Naive thymus-derived CD8-positive, alpha-beta T cell (primary cell): ENCODE measurements around the gene PRDM2. TPM values are rescaled to one million over a fixed set of nuclear protein-coding genes. Genes with fewer than 3 reads are reported as not detected.

Experiments
- ATAC-seq, 2 donors: fragments of 150-1000 bp; cut with Tn5 transposase in 1 of 2; sonication (Bioruptor Pico), chemical (Tn5 transposase) in 1 of 2; 1 replicate in 1 of 2; 2 replicates in 1 of 2; pipeline ENCODE4 v1.10.0; 2021; ENCODE audit warnings: mild to moderate bottlenecking in 2 of 2, moderate library complexity in 2 of 2
- POLR2A ChIA-PET: fragments of 350-600 bp; sonication (Branson Sonifier 250); formaldehyde crosslinking; loops from one replicate; lab custom pipeline; 2021; ENCODE audit warnings: antibody characterized with exemption; lab: Charles Lee
- DNase-seq, 10 donors: peaks; one replicate each; pipeline versions ENCODE4 v3.0.0 to v3.0.0-alpha.2; 2020 to 2022
- H3K27ac Mint-ChIP-seq, 10 donors: one replicate each; pipeline ENCODE4 v1.8.0; 2020 to 2022; ENCODE audit warnings: mild to moderate bottlenecking in 10 of 10, mixed read lengths in 10 of 10, moderate library complexity in 4 of 10, inconsistent platforms in 1 of 10
- H3K27me3 Mint-ChIP-seq, 5 donors: one replicate each; pipeline ENCODE4 v1.8.0; 2021 to 2022; ENCODE audit warnings: mixed read lengths in 5 of 5
- H3K36me3 Mint-ChIP-seq, 3 donors: one replicate each; pipeline ENCODE4 v1.8.0; 2020 to 2022; ENCODE audit warnings: mixed read lengths in 3 of 3, mild to moderate bottlenecking in 2 of 3, inconsistent platforms in 1 of 3
- H3K4me1 Mint-ChIP-seq, 4 donors: one replicate each; pipeline ENCODE4 v1.8.0; 2021 to 2022; ENCODE audit warnings: mixed read lengths in 4 of 4
- H3K4me3 Mint-ChIP-seq, 10 donors: one replicate each; pipeline ENCODE4 v1.8.0; 2020 to 2022; ENCODE audit warnings: mild to moderate bottlenecking in 10 of 10, mixed read lengths in 10 of 10, moderate library complexity in 6 of 10, inconsistent platforms in 1 of 10
- H3K9me3 Mint-ChIP-seq, 9 donors: one replicate each; pipeline ENCODE4 v1.8.0; 2020 to 2022; ENCODE audit warnings: mixed read lengths in 9 of 9, mild to moderate bottlenecking in 3 of 9, inconsistent platforms in 1 of 9, moderate library complexity in 1 of 9
- polyA plus RNA-seq, 3 donors: library from polyadenylated mRNA; unstranded; fragments of 300-500 nt; fragmentation: Illumina TruSeq; gene quantifications; one replicate each; pipeline ENCODE4 v1.2.3, GENCODE V29; 2021
- total RNA-seq, 8 experiments: library from RNA in 2 of 8; stranded (reverse) in 2 of 8; gene quantifications; one replicate each; pipeline ENCODE4 v1.2.3 and lab custom pipeline; 2021 to 2026

The PRDM2 gene
- total and polyA plus RNA-seq, 5 experiments from 2014 or later: 16.8 to 146 (median 23.0) TPM

DNA sequence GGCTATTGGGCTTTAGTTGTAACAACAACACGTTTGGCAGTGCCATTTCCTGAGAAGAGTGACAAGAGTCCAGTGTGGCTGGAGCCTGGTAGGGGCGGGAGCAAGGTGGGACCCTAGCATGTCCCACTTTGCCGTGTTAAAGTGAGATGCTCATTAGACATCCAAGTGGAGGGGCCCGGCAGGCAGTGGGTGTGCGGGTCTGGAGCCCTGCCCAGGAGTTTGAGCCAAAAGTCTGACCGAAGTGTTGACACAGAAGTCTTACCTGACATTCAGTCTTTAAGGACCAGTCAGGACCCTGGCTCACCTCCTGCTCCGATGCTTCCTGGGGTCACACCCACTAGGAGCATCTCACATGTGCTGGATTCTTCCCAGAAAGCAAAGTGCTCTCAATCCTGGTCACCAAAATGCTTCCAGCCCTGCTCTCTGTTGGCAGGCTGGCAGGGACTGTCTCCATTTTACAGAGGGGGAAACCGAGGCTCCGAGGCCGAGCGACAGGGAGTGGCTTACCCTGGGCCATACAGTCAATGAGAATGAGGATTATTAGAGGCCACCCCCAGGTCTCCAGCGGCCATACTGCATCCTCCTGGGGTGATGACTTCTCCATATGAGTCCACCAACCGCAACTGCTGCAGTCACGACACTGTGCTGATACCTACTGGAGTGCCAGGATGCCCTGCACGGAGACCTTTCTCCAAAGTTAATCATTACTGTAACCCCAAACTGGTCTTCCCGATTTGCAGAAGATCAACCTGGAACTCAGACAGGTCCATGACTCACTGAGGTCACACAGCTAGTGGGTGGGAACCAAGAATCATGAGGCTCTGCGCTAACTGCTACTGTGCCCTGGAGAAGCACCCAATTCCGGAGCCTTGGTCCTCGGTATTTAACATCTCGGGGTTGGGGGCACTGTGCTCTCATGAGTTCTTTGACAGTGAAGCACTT lies 112.7 kb downstream of the PRDM2 start:
- Mint-ChIP-seq H3K27me3 (no peaks in the 10 kb centered on the region), H3K36me3 (peaks cover 0 to 20% (median 0%) of the 10 kb centered on the region in 3 donors), H3K4me1 (peaks cover 22 to 47% (median 37%) of the 10 kb centered on the region in 4 donors), H3K27ac (peak overlapping the region in 2 of 10 donors; percentile 29 to 63), H3K4me3 (no peak overlapping the region), H3K9me3 (no peaks in the 10 kb centered on the region)
- DNase-seq: peak in 1 of 10 donors; percentile 38
- ATAC-seq: no peak
- POLR2A ChIA-PET: no interaction called here

DNA sequence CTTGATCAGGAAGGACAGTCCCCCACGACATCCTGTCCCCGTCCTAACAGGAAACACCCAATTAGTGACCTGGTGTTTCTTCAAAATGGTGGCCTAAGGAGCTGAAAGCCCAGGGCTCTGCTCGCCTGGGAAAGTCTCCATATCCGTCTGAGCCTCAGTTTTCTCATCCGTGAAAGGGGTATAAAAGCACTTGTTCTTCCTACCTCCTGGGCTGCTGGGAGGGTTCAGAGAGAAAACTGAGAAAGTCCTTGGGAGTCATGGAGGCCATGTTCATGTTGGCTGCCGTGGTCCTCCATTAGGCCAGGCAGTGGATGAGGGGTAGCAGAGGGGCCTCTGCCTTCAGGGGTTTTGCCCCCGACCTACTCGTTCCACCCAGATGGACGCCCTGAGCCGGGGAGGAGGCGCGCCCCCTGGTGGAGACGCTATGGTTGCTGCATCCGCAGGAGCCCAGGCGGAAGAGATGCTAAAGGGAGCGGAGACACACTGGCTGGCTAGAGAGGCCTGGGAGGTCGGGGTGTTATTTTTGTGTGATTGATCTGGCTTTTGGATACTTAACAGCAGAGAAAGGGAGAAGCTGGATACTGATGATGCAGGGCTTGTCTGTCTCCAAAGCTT lies 113.5 kb downstream of the PRDM2 start:
- H3K9me3 Mint-ChIP-seq: no peaks in the 10 kb centered on the region

DNA sequence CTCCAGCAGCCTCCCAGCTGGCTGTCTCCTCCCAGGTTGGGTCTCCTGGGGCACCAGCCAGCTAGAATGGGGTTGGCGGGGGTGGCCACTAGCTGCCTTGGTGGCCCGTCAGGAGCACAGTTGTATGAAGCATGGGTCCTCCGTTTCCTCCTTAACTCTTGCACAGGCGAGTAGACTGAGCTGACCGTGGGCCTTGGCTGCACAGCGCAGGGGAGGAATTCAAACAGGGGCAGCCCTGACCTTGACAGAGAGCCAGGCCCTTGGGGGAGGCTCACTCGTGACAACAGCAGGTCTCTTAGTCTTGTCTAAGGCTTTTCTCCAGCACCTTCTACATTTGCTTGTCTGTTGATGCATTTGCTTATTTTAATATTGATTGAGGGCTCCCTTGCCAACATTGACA lies 114.1 kb downstream of the PRDM2 start:
- peaks cover 0 to 24% (median 2%) of the 10 kb centered on the region in 3 donors for H3K36me3 Mint-ChIP-seq
- ATAC-seq: no peak
- POLR2A ChIA-PET: no interaction called here

More for the DNA sequence above, 113.5 kb downstream of the PRDM2 start:
- DNase-seq: peak; percentile 10 to 76 (median 48)
- no peak overlapping the region for H3K4me3 Mint-ChIP-seq
- H3K36me3 Mint-ChIP-seq: peaks cover 0 to 23% (median under 1%) of the 10 kb centered on the region in 3 donors
- H3K27ac Mint-ChIP-seq: peak overlapping the region in 2 of 10 donors; percentile 51 to 69
- peak; percentile 39 to 57 for ATAC-seq
- POLR2A ChIA-PET: no interaction called here
- no peaks in the 10 kb centered on the region for H3K27me3 Mint-ChIP-seq
- H3K4me1 Mint-ChIP-seq: peaks cover 22 to 44% (median 35%) of the 10 kb centered on the region in 4 donors

DNA sequence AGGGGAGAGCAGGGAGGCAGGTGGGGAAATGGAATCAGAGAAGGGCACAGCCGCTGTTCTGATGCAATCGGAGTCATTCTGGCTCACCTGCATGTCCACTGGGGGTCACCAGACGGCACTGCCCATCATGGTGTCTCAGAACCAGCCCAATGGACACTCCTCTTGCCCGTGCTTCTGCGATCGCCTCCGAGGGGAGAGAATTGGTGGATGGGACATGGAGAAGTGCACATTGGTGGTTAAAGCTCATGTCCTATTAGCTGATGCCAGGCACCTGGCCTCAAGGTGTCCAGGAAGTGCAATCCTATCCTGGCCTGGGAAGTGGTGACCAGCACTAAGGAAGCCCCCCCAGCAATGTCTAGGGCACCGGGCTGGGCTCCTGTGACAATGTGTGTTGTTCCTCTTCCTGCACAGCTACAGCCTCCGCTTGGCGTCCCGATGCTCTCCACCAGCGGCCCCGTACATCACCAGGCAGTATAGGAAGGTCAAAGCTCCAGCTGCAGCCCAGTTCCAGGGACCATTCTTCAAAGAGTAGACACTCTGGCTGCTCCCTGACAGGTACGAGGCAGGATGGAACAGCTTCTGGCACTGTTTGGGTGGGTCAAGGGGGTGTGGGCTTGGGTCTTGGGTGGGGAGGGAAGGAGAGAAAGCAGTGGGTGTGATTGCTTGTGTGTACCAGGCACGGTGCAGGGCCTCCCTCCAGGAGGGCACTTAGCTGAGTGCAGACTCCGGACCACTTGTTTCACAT lies 116.2 kb downstream of the PRDM2 start:
- Mint-ChIP-seq H3K36me3 (peaks cover 0 to 30% (median 7%) of the 10 kb centered on the region in 3 donors), H3K9me3 (no peaks in the 10 kb centered on the region)
- POLR2A ChIA-PET: no interaction called here

More for the DNA sequence above, 114.1 kb downstream of the PRDM2 start:
- peak in 1 of 10 donors; percentile 48 for DNase-seq
- Mint-ChIP-seq H3K4me1 (peaks cover 18 to 38% (median 29%) of the 10 kb centered on the region in 4 donors), H3K4me3 (no peak overlapping the region), H3K27ac (peak overlapping the region in 1 of 10 donors; percentile 51), H3K27me3 (no peaks in the 10 kb centered on the region), H3K9me3 (no peaks in the 10 kb centered on the region)

DNA sequence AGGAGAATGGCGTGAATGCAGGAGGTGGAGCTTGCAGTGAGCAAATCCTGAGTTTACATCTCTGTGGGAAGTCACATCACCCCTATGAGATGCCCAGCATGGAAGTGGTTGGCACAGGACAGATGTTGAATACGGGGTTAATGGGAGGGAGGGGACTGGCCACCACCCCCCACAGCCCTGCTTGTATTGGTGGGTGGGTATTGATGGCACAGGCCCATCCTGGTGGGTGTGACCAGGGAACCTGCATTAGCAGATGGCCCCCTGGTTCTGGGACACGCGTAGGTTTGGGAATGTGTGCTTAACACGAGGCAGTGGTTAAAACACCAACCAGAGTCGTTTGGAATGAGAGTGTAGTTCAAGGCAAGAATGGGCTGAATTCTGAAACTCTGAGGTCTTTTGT lies 117.9 kb downstream of the PRDM2 start:
- no peaks in the 10 kb centered on the region for H3K27me3 Mint-ChIP-seq
- peak overlapping the region in 2 of 10 donors; percentile 35 to 67 for H3K27ac Mint-ChIP-seq
- peaks cover 0 to 12% (median 8%) of the 10 kb centered on the region in 4 donors for H3K4me1 Mint-ChIP-seq
- ATAC-seq (no peak), DNase-seq (peak in 1 of 10 donors; percentile 28)
- no peak overlapping the region for H3K4me3 Mint-ChIP-seq
- no peaks in the 10 kb centered on the region for H3K9me3 Mint-ChIP-seq
- peaks cover 4 to 45% (median 11%) of the 10 kb centered on the region in 3 donors for H3K36me3 Mint-ChIP-seq
- POLR2A ChIA-PET: no interaction called here

More for the DNA sequence above, 116.2 kb downstream of the PRDM2 start:
- H3K4me1 Mint-ChIP-seq: peaks cover 11 to 24% (median 16%) of the 10 kb centered on the region in 4 donors
- DNase-seq (peak in 1 of 10 donors; percentile 48), ATAC-seq (no peak)
- H3K27ac Mint-ChIP-seq: peak overlapping the region in 1 of 10 donors; percentile 53
- H3K27me3 Mint-ChIP-seq: no peaks in the 10 kb centered on the region
- H3K4me3 Mint-ChIP-seq: no peak overlapping the region

DNA sequence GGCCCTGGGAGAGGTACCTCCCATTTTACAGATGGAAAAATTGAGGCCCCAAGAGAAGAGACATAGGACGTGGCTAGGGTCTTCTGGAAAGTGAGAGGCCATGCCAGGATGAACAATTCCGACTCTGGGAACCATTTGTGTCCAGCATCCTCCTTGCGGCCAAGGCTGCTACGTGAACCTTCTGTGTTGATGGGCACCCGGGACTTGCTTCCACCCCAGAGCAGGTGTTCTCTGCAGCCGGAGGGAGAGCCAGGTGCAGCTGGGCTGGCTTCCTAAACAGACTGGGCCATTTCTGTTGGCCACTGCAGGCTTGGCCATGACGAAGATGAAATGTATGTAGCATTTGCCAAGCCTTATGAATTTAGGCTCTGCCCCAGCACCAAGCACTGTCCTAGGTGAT lies 118.9 kb downstream of the PRDM2 start:
- ATAC-seq (no peak), DNase-seq (peak in 1 of 10 donors; percentile 15)
- POLR2A ChIA-PET: no interaction called here
- Mint-ChIP-seq H3K27me3 (no peaks in the 10 kb centered on the region), H3K9me3 (no peaks in the 10 kb centered on the region), H3K27ac (peak overlapping the region in 1 of 10 donors; percentile 13), H3K36me3 (peaks cover 4 to 55% (median 13%) of the 10 kb centered on the region in 3 donors), H3K4me1 (peaks cover 0 to 4% (median 1%) of the 10 kb centered on the region in 4 donors), H3K4me3 (no peak overlapping the region)

DNA sequence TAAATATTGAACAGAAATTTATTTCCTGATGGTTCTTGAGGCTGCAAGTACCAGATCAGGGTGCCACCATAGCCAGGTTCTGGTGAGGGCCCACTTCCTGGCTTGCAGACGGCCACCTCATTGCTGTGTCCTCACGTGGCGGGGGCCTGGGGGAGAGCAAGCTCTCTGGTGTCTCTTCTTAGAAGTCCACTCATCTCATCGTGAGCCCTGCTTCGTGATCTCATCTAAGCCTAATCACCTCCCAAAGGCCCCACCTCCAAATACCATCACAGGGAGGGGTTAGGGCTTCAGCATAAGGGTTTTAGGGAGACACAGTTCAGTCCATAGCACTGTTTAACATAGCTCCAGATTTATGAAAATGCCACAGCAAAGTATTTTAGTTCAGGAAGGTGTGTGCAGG lies 119.7 kb downstream of the PRDM2 start:
- DNase-seq: peak in 1 of 10 donors; percentile 14
- POLR2A ChIA-PET: no interaction called here
- Mint-ChIP-seq H3K4me1 (peaks cover 0 to 4% (median under 1%) of the 10 kb centered on the region in 4 donors), H3K27me3 (no peaks in the 10 kb centered on the region), H3K36me3 (peaks cover 4 to 58% (median 13%) of the 10 kb centered on the region in 3 donors), H3K4me3 (no peak overlapping the region), H3K27ac (peak overlapping the region in 2 of 10 donors; percentile 11 to 37), H3K9me3 (no peaks in the 10 kb centered on the region)
- ATAC-seq: no peak

DNA sequence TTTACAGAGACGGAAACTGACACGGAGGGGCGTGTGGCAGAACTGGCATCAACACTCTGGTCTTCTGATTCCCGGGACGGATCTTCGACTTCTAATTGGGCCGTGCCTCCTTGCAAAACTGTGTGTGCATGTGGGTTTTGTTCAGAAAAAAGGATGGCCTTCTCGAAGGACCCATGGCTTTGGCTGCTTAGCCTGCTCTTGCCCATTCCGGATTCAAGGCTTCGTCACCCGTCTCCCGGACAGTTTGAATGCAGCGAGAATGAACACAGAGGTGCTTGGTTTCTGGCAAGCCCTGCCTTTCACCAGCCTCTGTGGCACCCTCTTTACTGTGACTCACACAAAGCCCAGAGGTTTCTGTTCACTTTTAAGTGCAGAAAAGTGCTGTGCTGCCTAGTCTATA lies 120.1 kb downstream of the PRDM2 start:
- Mint-ChIP-seq H3K4me1 (peaks cover 0 to 1% (median under 1%) of the 10 kb centered on the region in 4 donors), H3K4me3 (no peak overlapping the region), H3K27ac (no peak overlapping the region)

DNA sequence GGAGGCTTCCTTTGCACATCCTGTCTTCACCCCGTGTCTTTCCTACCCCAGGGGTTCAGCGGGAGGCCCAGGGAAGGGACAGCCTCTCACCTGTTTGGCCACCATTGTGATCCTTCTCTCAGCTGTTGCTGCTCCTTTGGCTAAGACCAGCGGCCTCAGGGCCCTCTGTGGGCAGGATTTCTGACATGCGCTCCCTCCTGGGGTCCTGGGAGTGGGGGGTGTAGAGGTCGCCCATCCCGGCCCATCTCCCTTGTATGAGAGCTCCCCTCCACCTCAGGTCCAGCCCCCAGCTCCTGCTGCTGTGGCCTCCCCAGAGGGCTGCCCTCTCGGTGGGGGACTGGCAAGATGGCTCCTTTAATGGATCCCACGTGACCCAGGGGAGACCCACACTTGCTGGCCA lies 120.5 kb downstream of the PRDM2 start:
- POLR2A ChIA-PET: no interaction called here
- no peak overlapping the region for H3K4me3 Mint-ChIP-seq
- no peaks in the 10 kb centered on the region for H3K27me3 Mint-ChIP-seq
- H3K36me3 Mint-ChIP-seq: peaks cover 4 to 59% (median 13%) of the 10 kb centered on the region in 3 donors
- no peak overlapping the region for H3K27ac Mint-ChIP-seq
- no peaks in the 10 kb centered on the region for H3K9me3 Mint-ChIP-seq
- ATAC-seq: no peak
- peaks cover 0 to 1% (median under 1%) of the 10 kb centered on the region in 4 donors for H3K4me1 Mint-ChIP-seq
- peak in 1 of 10 donors; percentile 50 for DNase-seq

More for the DNA sequence above, 120.1 kb downstream of the PRDM2 start:
- H3K9me3 Mint-ChIP-seq: no peaks in the 10 kb centered on the region
- peak in 1 of 10 donors; percentile 14 for DNase-seq
- ATAC-seq: no peak
- H3K27me3 Mint-ChIP-seq: no peaks in the 10 kb centered on the region
- POLR2A ChIA-PET: no interaction called here
- H3K36me3 Mint-ChIP-seq: peaks cover 4 to 62% (median 13%) of the 10 kb centered on the region in 3 donors

DNA sequence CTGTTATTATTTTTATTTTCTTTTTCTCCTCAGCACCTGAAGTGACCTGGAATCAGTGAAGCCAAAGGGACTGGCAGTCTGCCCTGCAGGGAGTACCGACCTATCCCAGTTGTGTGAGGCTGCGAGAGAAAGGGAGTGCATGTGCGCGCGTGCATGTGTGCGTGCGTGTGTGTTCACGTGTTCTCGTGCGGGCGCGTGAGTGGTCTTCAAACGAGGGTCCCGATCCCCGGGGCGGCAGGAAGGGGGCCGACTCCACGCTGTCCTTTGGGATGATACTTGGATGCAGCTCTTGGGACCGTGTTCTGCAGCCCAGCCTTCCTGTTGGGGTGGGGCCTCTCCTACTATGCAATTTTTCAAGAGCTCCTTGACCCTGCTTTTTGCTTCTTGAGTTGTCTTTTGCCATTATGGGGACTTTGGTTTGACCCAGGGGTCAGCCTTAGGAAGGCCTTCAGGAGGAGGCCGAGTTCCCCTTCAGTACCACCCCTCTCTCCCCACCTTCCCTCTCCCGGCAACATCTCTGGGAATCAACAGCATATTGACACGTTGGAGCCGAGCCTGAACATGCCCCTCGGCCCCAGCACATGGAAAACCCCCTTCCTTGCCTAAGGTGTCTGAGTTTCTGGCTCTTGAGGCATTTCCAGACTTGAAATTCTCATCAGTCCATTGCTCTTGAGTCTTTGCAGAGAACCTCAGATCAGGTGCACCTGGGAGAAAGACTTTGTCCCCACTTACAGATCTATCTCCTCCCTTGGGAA lies 123.3 kb downstream of the PRDM2 start:
- Mint-ChIP-seq H3K36me3 (peaks cover 4 to 49% (median 13%) of the 10 kb centered on the region in 3 donors), H3K27me3 (no peaks in the 10 kb centered on the region), H3K4me1 (peaks cover 0 to 1% (median under 1%) of the 10 kb centered on the region in 4 donors), H3K9me3 (no peaks in the 10 kb centered on the region), H3K4me3 (no peak overlapping the region), H3K27ac (peak overlapping the region in 2 of 10 donors; percentile 40 to 62)
- ATAC-seq: no peak
- peak in 1 of 10 donors; percentile 24 for DNase-seq
- POLR2A ChIA-PET: no interaction called here

DNA sequence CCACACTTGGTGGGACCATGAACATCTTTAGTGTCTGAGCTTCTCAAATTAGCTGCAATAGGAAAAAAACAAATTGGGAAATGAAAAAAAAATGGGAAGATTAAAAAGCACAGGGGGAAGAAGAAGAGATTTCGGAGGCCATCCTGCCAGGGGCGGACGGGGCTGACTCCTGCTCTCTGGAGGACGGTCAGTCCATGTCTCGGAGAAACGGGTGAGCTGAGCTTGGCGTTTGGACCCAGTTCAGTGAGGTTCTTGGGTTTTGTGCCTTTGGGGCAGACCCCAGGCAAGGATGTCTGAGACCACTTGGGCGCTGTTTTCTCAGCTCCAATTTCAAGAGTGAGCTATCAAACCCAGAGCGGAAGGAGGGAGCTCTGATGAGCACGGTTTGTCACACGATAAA lies 123.9 kb downstream of the PRDM2 start:
- POLR2A ChIA-PET: no interaction called here
- no peaks in the 10 kb centered on the region for H3K9me3 Mint-ChIP-seq
- H3K4me1 Mint-ChIP-seq: peaks cover 0 to 2% (median under 1%) of the 10 kb centered on the region in 4 donors
- ATAC-seq: no peak
- peaks cover 4 to 44% (median 11%) of the 10 kb centered on the region in 3 donors for H3K36me3 Mint-ChIP-seq
- H3K4me3 Mint-ChIP-seq: no peak overlapping the region
- H3K27ac Mint-ChIP-seq: peak overlapping the region in 3 of 10 donors; percentile 14 to 62 (median 40)
- no peaks in the 10 kb centered on the region for H3K27me3 Mint-ChIP-seq
- peak in 2 of 10 donors; percentile 11 to 26 for DNase-seq
